Right lobe of liver (tissue), 4 donors: ENCODE data around the gene RTKN.

Experiments
- POLR2A ChIP-seq: fragments of 450-650 bp; IDR thresholded peaks from one replicate; pipeline ENCODE4 v1.6.1; 2017; ENCODE audit warnings: antibody characterized with exemption, mild to moderate bottlenecking
- TF ChIP-seq, protein P1 (sequence below), 4 donors: fragments of 200-600 bp in 3 of 4; fragments of 450-650 bp in 1 of 4; IDR thresholded peaks; one replicate each; pipeline versions ENCODE4 v1.5.1 to v1.8.0; 2016 to 2022; ENCODE audit warnings: antibody characterized with exemption in 4 of 4, mild to moderate bottlenecking in 2 of 4
- donor health status: DM: no; HTN: no; CAD: no.
- donor health status: DM: no; HTN: no; CAD: no.
- donor health status: DM: no; HTN: yes; CAD: no.

DNA sequence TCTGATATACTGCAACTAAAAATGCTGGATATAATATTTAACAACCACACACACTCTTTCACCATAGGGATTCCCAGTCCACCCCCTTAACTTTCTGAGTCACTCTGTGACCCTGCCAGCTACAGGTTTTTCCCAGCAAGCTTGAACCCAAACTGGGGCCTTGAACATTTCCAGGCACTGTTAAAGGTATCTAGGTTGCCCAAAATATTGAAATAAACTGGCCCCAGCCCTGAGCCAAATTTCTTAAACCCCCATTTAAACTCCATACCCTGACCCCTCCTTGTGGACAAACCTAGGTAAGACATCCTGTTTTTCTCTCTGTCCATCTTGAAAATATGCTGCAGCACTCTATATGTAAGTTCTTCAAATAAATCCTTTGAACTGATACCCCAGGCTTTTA is 42.0 kb downstream of the RTKN start:
- TF ChIP-seq, protein P1, sequence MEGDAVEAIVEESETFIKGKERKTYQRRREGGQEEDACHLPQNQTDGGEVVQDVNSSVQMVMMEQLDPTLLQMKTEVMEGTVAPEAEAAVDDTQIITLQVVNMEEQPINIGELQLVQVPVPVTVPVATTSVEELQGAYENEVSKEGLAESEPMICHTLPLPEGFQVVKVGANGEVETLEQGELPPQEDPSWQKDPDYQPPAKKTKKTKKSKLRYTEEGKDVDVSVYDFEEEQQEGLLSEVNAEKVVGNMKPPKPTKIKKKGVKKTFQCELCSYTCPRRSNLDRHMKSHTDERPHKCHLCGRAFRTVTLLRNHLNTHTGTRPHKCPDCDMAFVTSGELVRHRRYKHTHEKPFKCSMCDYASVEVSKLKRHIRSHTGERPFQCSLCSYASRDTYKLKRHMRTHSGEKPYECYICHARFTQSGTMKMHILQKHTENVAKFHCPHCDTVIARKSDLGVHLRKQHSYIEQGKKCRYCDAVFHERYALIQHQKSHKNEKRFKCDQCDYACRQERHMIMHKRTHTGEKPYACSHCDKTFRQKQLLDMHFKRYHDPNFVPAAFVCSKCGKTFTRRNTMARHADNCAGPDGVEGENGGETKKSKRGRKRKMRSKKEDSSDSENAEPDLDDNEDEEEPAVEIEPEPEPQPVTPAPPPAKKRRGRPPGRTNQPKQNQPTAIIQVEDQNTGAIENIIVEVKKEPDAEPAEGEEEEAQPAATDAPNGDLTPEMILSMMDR (IDR thresholded peaks at IDR 0.05): peak; percentile 51 to 61 (median 56)
- TF ChIP-seq POLR2A: no peak
